T-helper 2 cell treated with Interferon-gamma antibody and Interleukin-4, amounts not matched to agents 5 μg/mL and 100 μg/mL, for 36 hours (primary cell): ENCODE results near the gene PLA2G2D.

ENCODE experiments used
- DNase-seq: peaks from one replicate; pipeline ENCODE4 v3.0.0; 2021; ENCODE audit warnings: low spot score
- H3K27ac Mint-ChIP-seq: one replicate; pipeline ENCODE4 v1.8.0; 2021; ENCODE audit warnings: mild to moderate bottlenecking, mixed read lengths
- H3K27me3 Mint-ChIP-seq: one replicate; pipeline ENCODE4 v1.8.0; 2021; ENCODE audit warnings: low read depth, mixed read lengths
- H3K36me3 Mint-ChIP-seq: one replicate; pipeline ENCODE4 v1.8.0; 2021; ENCODE audit warnings: low read depth, mixed read lengths
- H3K4me1 Mint-ChIP-seq: one replicate; pipeline ENCODE4 v1.8.0; 2021; ENCODE audit warnings: low read depth, mixed read lengths
- H3K4me3 Mint-ChIP-seq: one replicate; pipeline ENCODE4 v1.8.0; 2022; ENCODE audit warnings: mild to moderate bottlenecking, moderate library complexity, mixed read lengths
- H3K9me3 Mint-ChIP-seq: one replicate; pipeline ENCODE4 v1.8.0; 2021; ENCODE audit warnings: mixed read lengths

Gene PLA2G2D

GRCh38 chr1:20114021-20114648, 5.2 kb downstream of the PLA2G2D start:
- Mint-ChIP-seq H3K27ac (no peak overlapping the region), H3K4me3 (no peak overlapping the region), H3K27me3 (peaks cover 2% of the 10 kb centered on the region), H3K4me1 (no peaks in the 10 kb centered on the region), H3K9me3 (no peaks in the 10 kb centered on the region), H3K36me3 (no peaks in the 10 kb centered on the region)
- no peak for DNase-seq

GRCh38 chr1:20112279-20113000, 6.9 kb downstream of the PLA2G2D start:
- Mint-ChIP-seq H3K4me3 (no peak overlapping the region), H3K9me3 (no peaks in the 10 kb centered on the region), H3K27ac (no peak overlapping the region), H3K36me3 (no peaks in the 10 kb centered on the region), H3K27me3 (peaks cover 5% of the 10 kb centered on the region), H3K4me1 (no peaks in the 10 kb centered on the region)
- DNase-seq, result no peak

GRCh38 chr1:20111452-20111851, 7.9 kb downstream of the PLA2G2D start:
- Mint-ChIP-seq H3K27ac (no peak overlapping the region), H3K36me3 (no peaks in the 10 kb centered on the region), H3K9me3 (no peaks in the 10 kb centered on the region), H3K4me1 (no peaks in the 10 kb centered on the region), H3K4me3 (no peak overlapping the region), H3K27me3 (peaks cover 3% of the 10 kb centered on the region)
- DNase-seq, result no peak

GRCh38 chr1:20110679-20111078, 8.7 kb downstream of the PLA2G2D start:
- DNase-seq, result no peak
- no peaks in the 10 kb centered on the region for H3K9me3 Mint-ChIP-seq
- no peak overlapping the region for H3K27ac Mint-ChIP-seq
- no peaks in the 10 kb centered on the region for H3K4me1 Mint-ChIP-seq
- peaks cover 3% of the 10 kb centered on the region for H3K27me3 Mint-ChIP-seq
- no peak overlapping the region for H3K4me3 Mint-ChIP-seq
- no peaks in the 10 kb centered on the region for H3K36me3 Mint-ChIP-seq

GRCh38 chr1:20109223-20109856, 10.0 kb downstream of the PLA2G2D start:
- Mint-ChIP-seq H3K4me1 (no peaks in the 10 kb centered on the region), H3K36me3 (no peaks in the 10 kb centered on the region), H3K27me3 (peaks cover 8% of the 10 kb centered on the region), H3K9me3 (no peaks in the 10 kb centered on the region), H3K4me3 (no peak overlapping the region), H3K27ac (no peak overlapping the region)
- no peak for DNase-seq

- Mint-ChIP-seq H3K27me3 (peaks cover 8% of the 10 kb centered on the region), H3K36me3 (no peaks in the 10 kb centered on the region), H3K9me3 (no peaks in the 10 kb centered on the region), H3K4me3 (no peak overlapping the region), H3K27ac (no peak overlapping the region), H3K4me1 (no peaks in the 10 kb centered on the region)
- DNase-seq, result no peak
Observed at GRCh38 chr1:20108366-20109123, 10.8 kb downstream of the PLA2G2D start.

- Mint-ChIP-seq H3K27me3 (peaks cover 13% of the 10 kb centered on the region), H3K27ac (no peak overlapping the region), H3K4me3 (no peak overlapping the region), H3K36me3 (no peaks in the 10 kb centered on the region), H3K4me1 (no peaks in the 10 kb centered on the region), H3K9me3 (no peaks in the 10 kb centered on the region)
- no peak for DNase-seq
Observed at GRCh38 chr1:20107796-20108195, 11.5 kb downstream of the PLA2G2D start.

- Mint-ChIP-seq H3K4me3 (no peak overlapping the region), H3K27ac (no peak overlapping the region), H3K9me3 (no peaks in the 10 kb centered on the region), H3K27me3 (peaks cover 13% of the 10 kb centered on the region), H3K36me3 (no peaks in the 10 kb centered on the region), H3K4me1 (no peaks in the 10 kb centered on the region)
- no peak for DNase-seq
Observed at GRCh38 chr1:20107351-20107750, 12.0 kb downstream of the PLA2G2D start.

- no peak for DNase-seq
- H3K4me1 Mint-ChIP-seq, result no peaks in the 10 kb centered on the region
- H3K4me3 Mint-ChIP-seq, result no peak overlapping the region
- no peak overlapping the region for H3K27ac Mint-ChIP-seq
- no peaks in the 10 kb centered on the region for H3K9me3 Mint-ChIP-seq
- peaks cover 13% of the 10 kb centered on the region for H3K27me3 Mint-ChIP-seq
- H3K36me3 Mint-ChIP-seq, result no peaks in the 10 kb centered on the region
Observed at GRCh38 chr1:20105856-20106255, 13.5 kb downstream of the PLA2G2D start.

GRCh38 chr1:20102875-20103274, 16.5 kb downstream of the PLA2G2D start:
- Mint-ChIP-seq H3K27ac (no peak overlapping the region), H3K36me3 (no peaks in the 10 kb centered on the region), H3K27me3 (peaks cover 10% of the 10 kb centered on the region), H3K4me3 (no peak overlapping the region), H3K4me1 (no peaks in the 10 kb centered on the region), H3K9me3 (no peaks in the 10 kb centered on the region)
- no peak for DNase-seq

GRCh38 chr1:20100632-20101355, 18.5 kb downstream of the PLA2G2D start:
- no peak overlapping the region for H3K27ac Mint-ChIP-seq
- no peak overlapping the region for H3K4me3 Mint-ChIP-seq
- no peaks in the 10 kb centered on the region for H3K9me3 Mint-ChIP-seq
- H3K27me3 Mint-ChIP-seq, result peaks cover 12% of the 10 kb centered on the region
- H3K4me1 Mint-ChIP-seq, result no peaks in the 10 kb centered on the region
- no peaks in the 10 kb centered on the region for H3K36me3 Mint-ChIP-seq
- peak; percentile 6 for DNase-seq

- Mint-ChIP-seq H3K27me3 (peaks cover 9% of the 10 kb centered on the region), H3K4me1 (no peaks in the 10 kb centered on the region), H3K4me3 (no peak overlapping the region), H3K9me3 (no peaks in the 10 kb centered on the region), H3K27ac (no peak overlapping the region), H3K36me3 (no peaks in the 10 kb centered on the region)
- DNase-seq, result no peak
Observed at GRCh38 chr1:20099533-20099932, 19.8 kb downstream of the PLA2G2D start.

- H3K36me3 Mint-ChIP-seq, result no peaks in the 10 kb centered on the region
- no peak for DNase-seq
- no peaks in the 10 kb centered on the region for H3K4me1 Mint-ChIP-seq
- H3K4me3 Mint-ChIP-seq, result no peak overlapping the region
- no peaks in the 10 kb centered on the region for H3K9me3 Mint-ChIP-seq
- H3K27ac Mint-ChIP-seq, result no peak overlapping the region
- H3K27me3 Mint-ChIP-seq, result peaks cover 12% of the 10 kb centered on the region
Observed at GRCh38 chr1:20096840-20097447, 22.4 kb downstream of the PLA2G2D start.
